SK-N-MC (cell line): ENCODE measurements around the gene TJP1.
"Not testable (repeated sequence)": the region's sequence is repeated elsewhere in the genome, so short reads cannot be mapped to it uniquely, and the experiment has no call there.

Experiments used
- EZH2 ChIP-seq: fragments of 200-600 bp; sonication (generic); IDR thresholded peaks from one replicate; pipeline ENCODE4 v1.6.1; 2017; ENCODE audit warnings: antibody characterized with exemption
- POLR2AphosphoS5 ChIP-seq: IDR thresholded peaks from 2 replicates; pipeline ENCODE4 v1.6.1; 2012; ENCODE audit warnings: mild to moderate bottlenecking, low read depth, low read length, borderline replicate concordance

DNA sequence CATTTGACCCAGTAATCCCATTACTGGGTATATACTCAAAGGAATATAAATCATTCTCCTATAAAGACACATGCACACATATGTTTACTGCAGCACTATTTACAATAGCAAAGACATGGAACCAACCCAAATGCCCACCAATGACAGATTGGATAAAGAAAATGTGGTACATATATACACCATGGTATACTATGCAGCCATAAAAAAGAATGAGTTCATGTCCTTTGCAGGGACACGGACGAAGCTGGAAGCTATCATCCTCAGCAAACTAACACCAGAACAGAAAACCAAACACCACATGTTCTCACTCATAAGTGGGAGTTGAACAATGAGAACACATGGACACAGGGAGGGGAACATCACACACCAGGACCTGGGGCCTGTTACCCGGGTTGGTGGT, 4.8 kb downstream of the TJP1 start:
- TF ChIP-seq POLR2AphosphoS5, EZH2: not testable (repeated sequence)
